Raji (cell line): ENCODE results near the gene ARHGAP24.

Source experiments
- POLR2A ChIP-seq: IDR thresholded peaks from 2 replicates; pipeline ENCODE4 v1.6.1; 2011; ENCODE audit warnings: low read depth, low read length, control low read depth; ENCODE audit not compliant: insufficient read depth

ARHGAP24 gene

DNA sequence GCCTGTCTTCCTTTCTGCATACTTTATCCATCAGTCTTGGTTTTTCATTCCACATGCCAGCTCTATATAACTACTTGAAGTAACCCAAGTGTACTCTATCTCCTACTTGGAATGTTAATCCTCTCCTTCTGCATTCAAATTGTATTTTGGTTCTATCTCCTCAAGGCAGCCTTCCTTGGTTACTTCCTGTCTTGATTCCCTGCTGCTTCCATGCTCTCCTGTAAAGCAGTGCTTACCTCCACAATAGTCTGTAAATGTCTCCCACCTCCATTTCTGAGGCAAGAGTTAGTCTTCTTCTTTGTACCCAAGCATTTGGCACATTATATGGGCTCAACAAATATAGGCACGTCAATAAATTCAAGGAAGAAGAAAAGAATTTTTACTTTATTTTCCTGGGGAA is 298.4 kb downstream of the ARHGAP24 start:
- TF ChIP-seq POLR2A, result no peak

GRCh38 chr4:85774000-85774399 is 299.1 kb downstream of the ARHGAP24 start:
- no peak for TF ChIP-seq POLR2A

DNA sequence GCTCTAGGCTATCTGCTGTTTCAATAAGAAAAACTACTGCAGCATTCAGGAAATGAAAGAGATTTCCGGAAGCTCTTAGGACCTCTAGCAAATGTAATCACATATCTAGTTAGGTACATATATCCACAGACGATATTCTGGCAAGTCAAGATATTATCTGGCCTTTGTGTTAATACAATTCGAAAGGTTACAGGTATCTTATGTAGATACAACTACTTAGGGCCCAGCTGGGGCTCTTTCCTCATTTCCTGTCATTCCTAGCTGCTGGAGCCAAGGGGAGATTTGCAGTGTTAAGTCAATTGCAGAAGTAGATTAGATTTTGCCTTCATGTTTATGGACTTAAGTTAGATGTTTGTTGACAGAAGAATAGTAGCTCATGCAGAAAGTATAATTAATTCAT is 299.5 kb downstream of the ARHGAP24 start:
- no peak for TF ChIP-seq POLR2A

GRCh38 chr4:85776096-85776495 is 301.1 kb downstream of the ARHGAP24 start:
- no peak for TF ChIP-seq POLR2A

GRCh38 chr4:85776579-85776978 is 301.6 kb downstream of the ARHGAP24 start:
- TF ChIP-seq POLR2A, result no peak

- TF ChIP-seq POLR2A, result no peak
Observed at GRCh38 chr4:85777908-85778631, 303.1 kb downstream of the ARHGAP24 start.

GRCh38 chr4:85778632-85779131 is 303.7 kb downstream of the ARHGAP24 start:
- no peak for TF ChIP-seq POLR2A

- TF ChIP-seq POLR2A, result no peak
Observed at GRCh38 chr4:85779165-85779564, 304.2 kb downstream of the ARHGAP24 start.

- no peak for TF ChIP-seq POLR2A
Observed at GRCh38 chr4:85780664-85781063, 305.7 kb downstream of the ARHGAP24 start.

DNA sequence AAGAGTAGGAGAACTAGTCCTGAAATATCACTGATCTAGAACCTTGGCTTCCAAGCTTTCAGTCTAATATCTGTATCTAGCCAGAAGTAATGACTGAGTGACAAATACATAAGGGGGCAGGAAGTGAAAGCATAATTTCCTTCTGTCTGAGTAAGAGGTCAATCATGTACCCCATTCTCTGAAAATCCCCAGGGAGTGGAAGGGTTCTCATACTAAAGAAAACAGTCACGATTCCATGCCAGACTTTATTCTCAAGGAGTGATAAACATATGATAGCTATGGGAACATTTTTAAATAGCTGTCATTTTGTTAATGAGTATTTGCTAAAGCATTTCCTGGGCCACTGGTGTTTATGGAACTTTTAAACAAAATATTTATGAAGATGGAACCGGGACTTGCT is 308.5 kb downstream of the ARHGAP24 start:
- TF ChIP-seq POLR2A, result no peak

DNA sequence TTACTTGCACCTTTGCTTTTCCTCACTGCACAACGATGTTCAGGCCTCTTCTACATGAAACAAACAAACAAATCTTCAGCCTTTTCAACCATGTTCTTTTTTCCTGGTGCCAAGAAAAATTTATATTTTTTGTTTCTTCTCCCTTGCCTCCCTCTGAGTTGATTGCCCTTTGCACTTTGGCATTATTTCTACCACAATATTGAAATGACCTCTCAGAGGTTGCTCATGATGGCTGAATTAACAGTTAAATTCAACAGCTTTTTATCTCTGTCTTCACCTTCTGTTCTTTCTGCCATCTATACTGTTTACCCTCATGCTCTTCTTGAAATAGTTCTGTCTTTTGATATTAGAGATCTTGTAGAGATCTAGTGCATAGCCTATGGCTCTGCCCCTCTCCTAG is 308.9 kb downstream of the ARHGAP24 start:
- TF ChIP-seq POLR2A, result no peak

GRCh38 chr4:85784348-85784747 is 309.4 kb downstream of the ARHGAP24 start:
- TF ChIP-seq POLR2A, result no peak

GRCh38 chr4:85784947-85785346 is 310.0 kb downstream of the ARHGAP24 start:
- no peak for TF ChIP-seq POLR2A

GRCh38 chr4:85787133-85787532 is 312.2 kb downstream of the ARHGAP24 start:
- TF ChIP-seq POLR2A, result no peak

DNA sequence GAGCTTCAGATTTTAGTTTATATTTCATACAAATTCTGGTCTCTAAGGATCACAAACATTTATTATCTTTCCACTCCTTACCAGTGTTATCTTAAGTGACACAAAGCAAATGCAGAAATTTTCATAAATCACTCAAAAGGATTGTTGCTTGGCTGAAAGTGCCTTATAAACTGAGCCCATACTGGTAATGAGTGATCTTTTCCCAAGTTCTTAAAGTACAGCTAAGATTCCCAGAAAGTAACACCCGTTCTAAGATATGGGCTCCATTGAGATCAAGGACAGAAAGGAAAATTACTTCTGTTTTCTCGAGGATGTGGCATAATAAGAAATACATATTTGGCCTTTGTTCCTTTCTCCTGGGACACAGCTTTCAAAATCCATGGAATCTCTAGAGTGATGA is 313.7 kb downstream of the ARHGAP24 start:
- no peak for TF ChIP-seq POLR2A

GRCh38 chr4:85789241-85789640 is 314.3 kb downstream of the ARHGAP24 start:
- TF ChIP-seq POLR2A, result no peak

GRCh38 chr4:85790582-85790981 is 315.6 kb downstream of the ARHGAP24 start:
- TF ChIP-seq POLR2A, result no peak
